Skeletal muscle satellite cell (primary cell): ENCODE data around the gene CHCHD6.

Source experiments
- H3K27me3 ChIP-seq: 2 replicates; pipeline ENCODE4 v1.7.0; 2013; ENCODE audit warnings: low read length; ENCODE audit not compliant: control insufficient read depth, insufficient read depth
- H3K36me3 ChIP-seq: 2 replicates; pipeline ENCODE4 v1.7.0; 2013; ENCODE audit warnings: mild to moderate bottlenecking, control low read depth, low read length; ENCODE audit not compliant: insufficient read depth
- H3K4me1 ChIP-seq: 2 replicates; pipeline ENCODE4 v1.7.0; 2013; ENCODE audit warnings: low read length; ENCODE audit not compliant: control insufficient read depth, insufficient read depth
- H3K4me2 ChIP-seq: 2 replicates; pipeline ENCODE4 v1.7.0; 2013; ENCODE audit warnings: mild to moderate bottlenecking, low read length
- H3K4me3 ChIP-seq: 2 replicates; pipeline ENCODE4 v1.7.0; 2013; ENCODE audit warnings: low read length
- H3K9ac ChIP-seq: 2 replicates; pipeline ENCODE4 v1.7.0; 2013; ENCODE audit warnings: mild to moderate bottlenecking, low read depth, low read length, moderate library complexity
- H3K9me3 ChIP-seq: replicated peaks from 2 replicates; pipeline ENCODE4 v1.7.0; 2013; ENCODE audit warnings: mild to moderate bottlenecking, control low read depth, low read length

The CHCHD6 gene

DNA sequence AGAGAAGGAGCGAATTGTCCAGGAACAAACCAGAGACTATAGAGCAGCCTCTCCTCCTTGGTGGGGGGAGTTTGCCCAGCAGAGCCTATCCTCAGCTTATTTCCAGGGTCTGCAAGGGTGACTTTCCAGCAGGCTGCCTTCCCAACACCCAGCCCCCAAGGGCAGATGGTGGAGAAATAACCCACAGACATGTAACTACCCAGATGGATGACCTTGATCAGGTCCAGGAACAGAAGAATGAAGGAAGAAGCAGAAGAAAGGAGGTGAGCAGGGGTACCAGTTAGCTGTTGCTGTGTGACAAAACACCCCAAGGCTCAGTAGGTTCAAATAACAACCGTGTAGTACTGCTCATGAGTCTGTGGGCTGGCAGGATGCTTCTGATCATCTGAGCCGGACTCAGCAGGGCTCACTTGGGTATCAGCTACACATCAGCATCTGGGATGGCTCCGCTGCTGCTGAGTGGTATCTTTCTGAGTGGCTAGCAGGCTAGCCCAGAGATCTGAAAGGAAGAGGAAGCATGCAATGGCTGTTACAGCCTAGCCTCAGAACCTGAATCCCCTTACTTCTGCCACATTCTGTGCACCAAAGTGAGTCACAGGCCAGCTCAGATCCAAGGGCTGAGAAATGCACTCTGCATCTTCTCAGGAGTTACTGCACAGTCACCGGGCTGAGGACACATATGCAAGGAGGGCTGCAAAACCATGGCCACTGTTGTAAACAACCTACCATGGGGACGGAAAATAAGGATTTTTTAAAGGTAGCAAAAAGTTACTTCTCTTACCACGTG is 26.9 kb upstream of the CHCHD6 start:
- Histone ChIP-seq H3K9me3 (peaks cover 7% of the 10 kb centered on the region), H3K4me2 (no peak overlapping the region), H3K27me3 (peaks cover 56% of the 10 kb centered on the region), H3K9ac (no peak overlapping the region), H3K4me1 (peaks cover 5% of the 10 kb centered on the region), H3K36me3 (no peaks in the 10 kb centered on the region), H3K4me3 (no peak overlapping the region)

DNA sequence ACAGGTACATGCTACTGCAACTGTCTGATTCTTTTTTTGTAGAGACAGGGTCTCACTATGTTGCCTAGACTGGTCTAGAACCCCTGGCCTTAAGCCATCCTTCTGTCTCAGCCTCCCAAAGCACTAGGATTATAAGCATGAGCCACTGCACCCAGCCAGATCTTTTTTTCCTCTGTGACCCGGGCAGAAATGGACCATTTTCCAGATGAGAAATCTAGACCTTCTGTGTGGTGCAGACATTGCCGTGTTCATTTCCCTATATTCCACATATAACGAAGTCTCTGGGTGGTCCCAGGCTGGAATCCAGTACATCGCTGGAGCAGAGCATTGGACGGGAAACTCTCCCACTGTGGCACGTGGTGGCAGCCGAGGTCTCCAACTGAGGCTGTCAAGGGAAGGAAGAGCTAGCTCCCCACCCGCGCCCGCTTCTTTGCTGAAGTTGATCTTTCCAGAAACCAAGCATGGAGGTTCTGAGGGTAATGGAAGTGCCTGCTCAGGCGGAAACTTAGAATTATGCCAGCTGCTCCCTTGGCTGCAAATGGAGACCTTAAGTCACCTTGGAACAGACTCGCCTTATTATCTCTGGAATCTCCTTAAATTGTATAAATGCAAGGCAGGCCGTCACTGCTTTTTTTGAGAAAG is 26.1 kb upstream of the CHCHD6 start:
- no peak overlapping the region for H3K4me2 ChIP-seq
- H3K9ac ChIP-seq = no peak overlapping the region
- no peaks in the 10 kb centered on the region for H3K36me3 ChIP-seq
- peaks cover 5% of the 10 kb centered on the region for H3K4me1 ChIP-seq
- peaks cover 7% of the 10 kb centered on the region for H3K9me3 ChIP-seq
- peaks cover 61% of the 10 kb centered on the region for H3K27me3 ChIP-seq
- no peak overlapping the region for H3K4me3 ChIP-seq

DNA sequence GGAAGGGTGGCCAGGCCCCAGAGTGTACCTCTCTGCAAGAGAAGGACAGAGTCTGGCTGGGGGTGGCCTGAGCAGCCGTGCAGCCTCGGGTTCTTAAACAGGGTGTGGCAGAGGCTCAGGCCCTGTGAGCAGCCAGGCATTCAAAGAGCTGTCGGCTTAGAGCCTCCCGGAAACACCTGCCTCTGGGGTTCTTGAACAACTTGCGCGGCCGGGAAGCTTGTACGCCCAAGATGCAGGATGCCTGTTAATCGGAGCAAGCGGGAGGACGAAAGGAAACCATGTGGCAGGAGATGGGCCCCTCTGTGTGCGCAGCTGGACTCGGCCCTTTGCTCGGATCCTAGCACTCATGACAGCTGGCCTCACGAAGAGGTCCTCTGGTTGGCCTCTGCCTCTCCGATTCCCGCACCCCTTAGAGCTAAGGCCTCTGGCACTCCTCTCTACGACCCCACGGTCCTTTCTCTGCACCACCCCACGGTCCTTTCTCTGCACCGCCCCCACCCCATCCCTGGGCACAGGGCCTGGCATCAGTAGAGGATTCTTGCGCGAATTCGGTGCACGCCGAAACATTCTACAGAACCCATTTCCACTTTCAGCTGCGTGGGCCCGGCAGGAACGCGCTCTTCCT is 25.2 kb upstream of the CHCHD6 start:
- Histone ChIP-seq H3K9me3 (peaks cover 7% of the 10 kb centered on the region), H3K9ac (no peak overlapping the region), H3K4me2 (peak overlapping the region; percentile 57), H3K27me3 (peaks cover 66% of the 10 kb centered on the region), H3K36me3 (no peaks in the 10 kb centered on the region), H3K4me1 (peaks cover 5% of the 10 kb centered on the region), H3K4me3 (no peak overlapping the region)

DNA sequence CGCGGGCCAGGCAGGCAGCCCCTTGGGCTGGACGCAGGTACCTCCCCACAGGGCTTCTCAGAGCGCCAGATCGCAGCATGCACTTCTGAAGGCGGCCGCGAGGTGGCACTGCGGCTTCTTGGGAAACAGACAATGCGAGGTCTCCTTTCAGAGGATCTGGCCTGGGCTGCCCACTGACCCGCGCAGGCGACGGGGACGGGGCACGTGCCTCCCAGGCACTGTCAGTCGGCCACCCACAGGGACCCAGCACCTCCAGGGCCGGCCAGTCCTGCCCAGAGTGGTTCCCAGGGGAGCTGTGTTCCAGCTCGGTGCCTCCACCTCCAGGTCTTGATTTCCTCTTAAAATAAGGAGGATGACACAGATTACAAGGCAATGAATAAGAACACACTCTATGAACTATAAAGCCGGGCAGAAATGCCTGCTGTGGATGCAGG is 24.7 kb upstream of the CHCHD6 start:
- H3K4me2 ChIP-seq = peak overlapping the region; percentile 57
- H3K9me3 ChIP-seq = peaks cover 2% of the 10 kb centered on the region
- no peak overlapping the region for H3K4me3 ChIP-seq
- no peak overlapping the region for H3K9ac ChIP-seq
- no peaks in the 10 kb centered on the region for H3K36me3 ChIP-seq
- peaks cover 67% of the 10 kb centered on the region for H3K27me3 ChIP-seq
- peaks cover 5% of the 10 kb centered on the region for H3K4me1 ChIP-seq

GRCh38 chr3:126679831-126680666 is 24.0 kb upstream of the CHCHD6 start:
- Histone ChIP-seq H3K4me3 (no peak overlapping the region), H3K9me3 (no peaks in the 10 kb centered on the region), H3K36me3 (no peaks in the 10 kb centered on the region), H3K9ac (no peak overlapping the region), H3K4me1 (peaks cover 5% of the 10 kb centered on the region), H3K27me3 (peaks cover 69% of the 10 kb centered on the region), H3K4me2 (no peak overlapping the region)

GRCh38 chr3:126680667-126681055 is 23.4 kb upstream of the CHCHD6 start:
- Histone ChIP-seq H3K4me2 (no peak overlapping the region), H3K9ac (no peak overlapping the region), H3K9me3 (no peaks in the 10 kb centered on the region), H3K27me3 (peaks cover 69% of the 10 kb centered on the region), H3K4me3 (no peak overlapping the region), H3K4me1 (peaks cover 5% of the 10 kb centered on the region), H3K36me3 (no peaks in the 10 kb centered on the region)

DNA sequence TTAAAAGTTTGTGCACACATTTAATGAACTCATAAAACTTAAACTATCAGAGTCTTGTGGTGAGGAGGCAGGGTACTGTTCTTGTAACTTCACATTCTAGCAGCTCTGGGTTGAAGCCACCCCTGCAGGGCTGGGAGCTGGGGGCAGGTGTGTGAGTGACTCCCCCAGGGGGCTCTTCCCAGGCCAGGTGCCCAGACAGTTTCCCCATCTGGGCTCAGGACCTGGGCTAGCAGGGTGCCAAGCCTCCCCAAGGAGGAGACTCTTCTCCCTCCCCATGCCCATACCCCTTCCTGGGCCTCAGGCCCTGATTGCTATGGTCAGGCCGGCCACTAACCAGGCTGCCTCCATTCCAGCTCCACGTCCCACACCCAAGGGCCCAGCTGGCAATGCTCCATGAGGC is 22.0 kb upstream of the CHCHD6 start:
- H3K9ac ChIP-seq = no peak overlapping the region
- no peak overlapping the region for H3K4me2 ChIP-seq
- no peaks in the 10 kb centered on the region for H3K36me3 ChIP-seq
- peaks cover 5% of the 10 kb centered on the region for H3K4me1 ChIP-seq
- H3K9me3 ChIP-seq = no peaks in the 10 kb centered on the region
- peaks cover 61% of the 10 kb centered on the region for H3K27me3 ChIP-seq
- H3K4me3 ChIP-seq = no peak overlapping the region

DNA sequence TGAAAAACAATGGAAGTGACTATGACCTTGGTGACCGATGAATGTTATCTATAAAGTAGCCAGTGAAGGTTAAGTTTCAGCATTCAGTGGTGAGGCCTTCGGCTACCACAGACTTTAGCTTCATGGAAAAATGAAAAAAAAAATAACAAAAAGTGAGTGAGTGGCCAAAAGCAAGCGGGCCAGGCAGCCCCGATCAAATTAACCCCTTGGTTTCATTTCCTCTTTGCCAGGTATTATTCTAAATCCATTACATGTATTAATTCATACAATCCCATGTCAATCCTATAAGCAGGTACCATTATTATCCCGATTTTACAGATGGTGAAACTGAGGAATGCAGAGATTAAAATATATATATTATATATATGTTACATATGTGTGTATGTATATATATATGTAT is 21.0 kb upstream of the CHCHD6 start:
- H3K4me2 ChIP-seq = no peak overlapping the region
- no peaks in the 10 kb centered on the region for H3K36me3 ChIP-seq
- no peak overlapping the region for H3K4me3 ChIP-seq
- no peak overlapping the region for H3K9ac ChIP-seq
- H3K4me1 ChIP-seq = peaks cover 5% of the 10 kb centered on the region
- H3K27me3 ChIP-seq = peaks cover 51% of the 10 kb centered on the region
- no peaks in the 10 kb centered on the region for H3K9me3 ChIP-seq

GRCh38 chr3:126684218-126684751 is 19.8 kb upstream of the CHCHD6 start:
- Histone ChIP-seq H3K27me3 (peaks cover 46% of the 10 kb centered on the region), H3K4me3 (no peak overlapping the region), H3K4me2 (no peak overlapping the region), H3K36me3 (no peaks in the 10 kb centered on the region), H3K9ac (no peak overlapping the region), H3K9me3 (no peaks in the 10 kb centered on the region), H3K4me1 (no peaks in the 10 kb centered on the region)

DNA sequence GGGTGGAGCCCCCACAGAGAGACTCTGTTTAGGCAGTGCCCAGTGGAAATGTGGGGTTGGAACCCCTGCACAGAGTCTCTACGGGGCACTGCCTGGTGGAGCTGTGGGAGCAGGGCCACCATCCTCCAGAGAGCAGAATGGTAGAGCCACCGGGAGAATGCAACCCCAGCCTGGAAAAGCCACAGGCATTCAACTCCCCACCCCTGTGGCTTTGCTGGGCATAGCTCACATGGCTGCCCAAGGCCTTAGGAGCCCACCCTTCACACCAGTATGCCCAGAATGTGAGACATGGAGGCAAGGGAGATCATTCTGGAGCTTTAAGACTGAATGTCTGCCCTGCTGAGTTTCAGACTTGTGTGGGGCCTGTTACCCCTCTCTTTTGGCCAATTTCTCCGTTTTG is 19.0 kb upstream of the CHCHD6 start:
- H3K9me3 ChIP-seq = no peaks in the 10 kb centered on the region
- H3K36me3 ChIP-seq = no peaks in the 10 kb centered on the region
- no peak overlapping the region for H3K9ac ChIP-seq
- H3K4me3 ChIP-seq = no peak overlapping the region
- no peak overlapping the region for H3K4me2 ChIP-seq
- no peaks in the 10 kb centered on the region for H3K4me1 ChIP-seq
- peaks cover 43% of the 10 kb centered on the region for H3K27me3 ChIP-seq

GRCh38 chr3:126685493-126685892 is 18.5 kb upstream of the CHCHD6 start:
- Histone ChIP-seq H3K27me3 (peaks cover 39% of the 10 kb centered on the region), H3K4me1 (no peaks in the 10 kb centered on the region), H3K4me2 (no peak overlapping the region), H3K36me3 (no peaks in the 10 kb centered on the region), H3K9ac (no peak overlapping the region), H3K4me3 (no peak overlapping the region), H3K9me3 (no peaks in the 10 kb centered on the region)
